Peyer's patch (tissue), 4 donors: ENCODE measurements around the gene ZNF215. TPM values are rescaled to one million over a fixed set of nuclear protein-coding genes. Genes with fewer than 3 reads are reported as not detected.

Source experiments
- DNase-seq, 3 donors: peaks; one replicate each; pipeline ENCODE4 v3.0.0-alpha.2; 2017 to 2019
- H3K27ac ChIP-seq, 4 donors: fragments of 200-600 bp; sonication (generic); one replicate each; pipeline ENCODE4 v1.5.1; 2016 to 2019
- H3K27me3 ChIP-seq, 2 donors: fragments of 200-600 bp; sonication (generic); one replicate each; pipeline ENCODE4 v1.5.1; 2019
- H3K36me3 ChIP-seq, 3 donors: fragments of 200-600 bp; sonication (generic); one replicate each; pipeline ENCODE4 v1.5.1; 2016 to 2019
- H3K4me1 ChIP-seq, 4 donors: fragments of 200-600 bp; sonication (generic); one replicate each; pipeline ENCODE4 v1.5.1; 2016 to 2019
- H3K4me3 ChIP-seq, 4 donors: fragments of 200-600 bp; sonication (generic); 1 replicate in 3 of 4; 2 replicates in 1 of 4; pipeline ENCODE4 v1.5.1; 2016 to 2019; ENCODE audit warnings: mild to moderate bottlenecking in 1 of 4
- H3K9me3 ChIP-seq, 4 donors: fragments of 200-600 bp; sonication (generic); one replicate each; pipeline ENCODE4 v1.5.1; 2016 to 2019; ENCODE audit warnings: mild to moderate bottlenecking in 1 of 4
- CTCF ChIP-seq, 6 experiments: fragments of 450-650 bp in 4 of 6; fragments of 200-600 bp in 2 of 6; sonication (generic) in 1 of 6; IDR thresholded peaks; one replicate each; pipeline ENCODE4 v1.5.1; 2017 to 2019; ENCODE audit warnings: antibody characterized with exemption in 6 of 6, mild to moderate bottlenecking in 3 of 6, moderate library complexity in 1 of 6
- POLR2A ChIP-seq, 2 donors: fragments of 450-650 bp; IDR thresholded peaks; one replicate each; pipeline ENCODE4 v1.5.1; 2017; ENCODE audit warnings: antibody characterized with exemption in 2 of 2, mild to moderate bottlenecking in 2 of 2, moderate library complexity in 2 of 2
- total RNA-seq, 4 donors: library from RNA; depleted of rRNA; stranded (reverse); fragments of >200 nt; gene quantifications; one replicate each; pipeline ENCODE4 v1.1.0, GENCODE V29; 2016

ZNF215 gene
- total RNA-seq, 4 donors from 2014 or later: 5.1 to 19.8 (median 10.4) TPM

DNA sequence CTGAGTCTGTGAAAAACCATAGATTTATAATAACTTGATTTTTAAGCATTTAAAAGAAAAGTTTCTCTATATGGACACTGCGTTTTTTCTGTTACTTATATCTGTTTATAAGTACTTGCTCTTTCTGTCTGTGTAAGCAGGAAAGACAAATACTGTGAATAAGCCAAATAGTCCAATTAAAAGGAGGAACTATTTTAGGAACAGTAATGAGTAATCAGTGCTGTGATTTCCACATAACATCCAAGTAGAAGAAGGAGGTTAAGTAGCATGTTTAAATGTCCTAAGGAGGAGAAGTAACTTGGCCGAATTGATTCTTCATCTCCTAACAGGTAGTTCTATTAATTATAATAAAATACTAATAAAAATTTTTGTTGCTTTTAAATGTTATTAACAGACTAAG is 53.1 kb downstream of the ZNF215 start:
- TF ChIP-seq CTCF (IDR thresholded peaks at IDR 0.05): no peak
- TF ChIP-seq POLR2A (IDR thresholded peaks at IDR 0.05): no peak
- Histone ChIP-seq H3K36me3 (no peaks in the 10 kb centered on the region), H3K27me3 (no peaks in the 10 kb centered on the region), H3K4me1 (no peaks in the 10 kb centered on the region), H3K4me3 (no peak overlapping the region), H3K27ac (no peak overlapping the region), H3K9me3 (no peaks in the 10 kb centered on the region)
- no peak for DNase-seq

- no peaks in the 10 kb centered on the region for H3K27me3 ChIP-seq
- no peaks in the 10 kb centered on the region for H3K36me3 ChIP-seq
- H3K9me3 ChIP-seq: no peaks in the 10 kb centered on the region
- no peaks in the 10 kb centered on the region for H3K4me1 ChIP-seq
- no peak for DNase-seq
- TF ChIP-seq POLR2A (IDR thresholded peaks at IDR 0.05): no peak
- no peak for TF ChIP-seq CTCF (IDR thresholded peaks at IDR 0.05)
- no peak overlapping the region for H3K27ac ChIP-seq
- H3K4me3 ChIP-seq: no peak overlapping the region
Measured at GRCh38 chr11:6986487-6986886, 60.3 kb downstream of the ZNF215 start.

- H3K4me1 ChIP-seq: no peaks in the 10 kb centered on the region
- TF ChIP-seq POLR2A (IDR thresholded peaks at IDR 0.05) (no peak), CTCF (IDR thresholded peaks at IDR 0.05) (no peak)
- no peaks in the 10 kb centered on the region for H3K36me3 ChIP-seq
- H3K4me3 ChIP-seq: no peak overlapping the region
- no peaks in the 10 kb centered on the region for H3K27me3 ChIP-seq
- no peak overlapping the region for H3K27ac ChIP-seq
- no peaks in the 10 kb centered on the region for H3K9me3 ChIP-seq
- DNase-seq: no peak
Measured at GRCh38 chr11:6988506-6988905, 62.3 kb downstream of the ZNF215 start.

GRCh38 chr11:6991227-6991626 is 65.0 kb downstream of the ZNF215 start:
- TF ChIP-seq CTCF (IDR thresholded peaks at IDR 0.05) (no peak), POLR2A (IDR thresholded peaks at IDR 0.05) (no peak)
- H3K36me3 ChIP-seq: no peaks in the 10 kb centered on the region
- no peak overlapping the region for H3K27ac ChIP-seq
- no peaks in the 10 kb centered on the region for H3K27me3 ChIP-seq
- no peaks in the 10 kb centered on the region for H3K4me1 ChIP-seq
- DNase-seq: no peak
- no peak overlapping the region for H3K4me3 ChIP-seq
- no peaks in the 10 kb centered on the region for H3K9me3 ChIP-seq

DNA sequence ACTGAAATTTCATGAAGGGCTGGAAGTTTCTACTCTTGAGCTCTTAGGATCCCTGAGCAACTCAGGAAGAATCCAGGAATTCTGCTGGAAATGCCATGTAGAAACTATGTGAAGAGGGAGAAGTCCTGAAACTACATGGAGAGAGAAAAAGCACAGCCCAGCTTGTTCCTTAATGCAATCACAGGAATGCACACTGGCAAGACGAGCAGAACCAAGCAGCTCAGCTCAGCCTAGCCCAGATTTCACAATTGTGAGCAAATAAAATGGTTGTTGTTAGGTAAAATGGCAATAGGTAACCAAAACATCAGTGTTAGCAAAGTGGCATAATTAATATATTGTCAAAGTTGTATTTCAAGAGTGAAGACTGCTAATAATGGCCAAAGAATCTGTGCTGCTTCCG is 65.8 kb downstream of the ZNF215 start:
- DNase-seq: no peak
- H3K36me3 ChIP-seq: no peaks in the 10 kb centered on the region
- H3K4me1 ChIP-seq: no peaks in the 10 kb centered on the region
- H3K27ac ChIP-seq: no peak overlapping the region
- TF ChIP-seq CTCF (IDR thresholded peaks at IDR 0.05) (no peak), POLR2A (IDR thresholded peaks at IDR 0.05) (no peak)
- H3K27me3 ChIP-seq: no peaks in the 10 kb centered on the region
- no peaks in the 10 kb centered on the region for H3K9me3 ChIP-seq
- no peak overlapping the region for H3K4me3 ChIP-seq
